ENCODE results near the gene CTSD. TPM values are rescaled to one million over a fixed set of nuclear protein-coding genes. Genes with fewer than 3 reads are reported as not detected.
A peak's percentile ranks its signal among the peaks of the same experiment; 100 is the strongest.

The CTSD gene
- total RNA-seq, 1 donor from 2014 or later: 949 TPM

DNA sequence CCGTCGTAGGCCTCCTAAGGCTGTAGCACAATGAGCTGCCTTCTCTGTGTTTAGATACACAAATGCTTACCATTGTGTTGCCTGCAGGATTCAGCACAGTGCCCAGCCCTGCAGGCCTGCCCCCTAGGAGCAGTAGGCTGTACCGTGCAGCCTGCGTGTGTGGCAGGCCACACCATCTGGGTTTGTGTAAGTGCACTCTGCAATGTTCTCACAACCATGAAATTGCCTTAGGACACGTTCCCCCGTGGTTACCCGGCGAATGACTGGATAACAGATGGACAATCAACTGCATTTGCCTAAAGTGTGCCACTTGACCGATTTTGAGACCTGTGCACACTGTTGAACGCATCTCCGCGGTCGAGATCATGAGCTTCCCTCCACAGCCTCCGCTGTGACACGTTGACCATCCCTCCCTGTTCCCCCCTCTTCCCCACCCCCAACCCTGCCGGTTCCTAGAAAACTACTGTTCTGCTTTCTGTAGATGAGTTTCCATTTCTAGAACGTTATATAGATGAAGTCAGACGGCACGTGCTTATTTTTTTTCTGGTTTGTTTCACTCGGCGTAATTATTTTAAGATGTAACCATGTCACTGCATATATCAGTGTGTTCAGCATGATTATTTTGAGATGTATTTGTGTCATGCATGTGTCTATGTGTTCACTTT is 22.2 kb upstream of the CTSD start:
- Mint-ChIP-seq H3K4me3 (ENCODE audit: unreplicated experiment) (no peak overlapping the region), H3K27me3 (ENCODE audit: low read depth) (no peaks in the 10 kb centered on the region), H3K27ac (ENCODE audit: unreplicated experiment) (no peak overlapping the region), H3K9me3 (ENCODE audit: low read depth) (peaks cover 9% of the 10 kb centered on the region), H3K4me1 (ENCODE audit: low read depth) (peaks cover 20% of the 10 kb centered on the region), H3K36me3 (ENCODE audit: low read depth) (peaks cover 2% of the 10 kb centered on the region)
- no peak for DNase-seq (ENCODE audit: low spot score)
- TF ChIP-seq, protein P1, sequence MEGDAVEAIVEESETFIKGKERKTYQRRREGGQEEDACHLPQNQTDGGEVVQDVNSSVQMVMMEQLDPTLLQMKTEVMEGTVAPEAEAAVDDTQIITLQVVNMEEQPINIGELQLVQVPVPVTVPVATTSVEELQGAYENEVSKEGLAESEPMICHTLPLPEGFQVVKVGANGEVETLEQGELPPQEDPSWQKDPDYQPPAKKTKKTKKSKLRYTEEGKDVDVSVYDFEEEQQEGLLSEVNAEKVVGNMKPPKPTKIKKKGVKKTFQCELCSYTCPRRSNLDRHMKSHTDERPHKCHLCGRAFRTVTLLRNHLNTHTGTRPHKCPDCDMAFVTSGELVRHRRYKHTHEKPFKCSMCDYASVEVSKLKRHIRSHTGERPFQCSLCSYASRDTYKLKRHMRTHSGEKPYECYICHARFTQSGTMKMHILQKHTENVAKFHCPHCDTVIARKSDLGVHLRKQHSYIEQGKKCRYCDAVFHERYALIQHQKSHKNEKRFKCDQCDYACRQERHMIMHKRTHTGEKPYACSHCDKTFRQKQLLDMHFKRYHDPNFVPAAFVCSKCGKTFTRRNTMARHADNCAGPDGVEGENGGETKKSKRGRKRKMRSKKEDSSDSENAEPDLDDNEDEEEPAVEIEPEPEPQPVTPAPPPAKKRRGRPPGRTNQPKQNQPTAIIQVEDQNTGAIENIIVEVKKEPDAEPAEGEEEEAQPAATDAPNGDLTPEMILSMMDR (IDR thresholded peaks at IDR 0.05): no peak

DNA sequence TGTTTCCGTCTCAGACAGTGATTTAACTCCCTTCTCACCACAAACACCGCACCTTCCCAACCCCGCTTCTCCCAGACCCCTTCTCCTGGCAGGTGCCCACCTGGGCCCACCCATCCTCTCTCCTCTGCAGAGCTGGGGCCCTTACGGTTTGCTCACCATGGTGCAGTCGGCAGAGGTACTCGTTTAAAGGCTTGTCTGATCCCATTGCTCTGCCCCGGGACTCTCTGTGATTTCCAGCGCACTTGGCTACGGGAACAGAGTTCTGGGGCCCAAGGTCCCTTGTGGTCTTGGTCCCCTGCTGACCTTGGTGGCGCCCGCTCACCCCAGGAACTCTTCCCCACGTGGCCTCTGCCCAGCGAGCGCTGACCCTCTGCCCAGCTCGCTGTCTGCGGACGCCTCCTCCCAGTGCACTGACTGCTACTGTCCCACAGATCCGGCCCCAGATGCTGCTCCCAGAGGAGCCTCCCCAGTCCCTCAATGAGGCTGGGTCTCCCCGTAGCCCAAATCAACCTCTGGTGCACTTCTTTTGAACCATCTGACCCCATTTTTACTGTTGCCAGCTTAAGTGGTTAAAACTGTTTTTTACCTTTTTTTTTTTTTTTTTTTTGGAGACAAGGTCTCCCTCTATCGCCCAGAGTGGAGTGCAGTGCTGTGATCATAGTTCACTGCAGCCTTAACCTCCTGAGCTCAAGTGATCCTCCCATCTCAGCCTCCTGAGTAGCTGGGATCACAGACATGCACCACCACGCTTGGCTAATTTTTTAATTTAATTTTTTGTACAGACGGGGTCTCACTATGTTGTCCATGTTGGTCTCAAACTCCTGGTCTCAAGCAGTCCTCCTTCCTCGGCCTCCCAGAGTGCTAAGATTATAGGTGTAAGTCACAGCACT is 21.3 kb upstream of the CTSD start:
- DNase-seq (ENCODE audit: low spot score): peak; percentile 84
- peaks cover 15% of the 10 kb centered on the region for H3K4me1 Mint-ChIP-seq (ENCODE audit: low read depth)
- no peaks in the 10 kb centered on the region for H3K27me3 Mint-ChIP-seq (ENCODE audit: low read depth)
- H3K4me3 Mint-ChIP-seq (ENCODE audit: unreplicated experiment): no peak overlapping the region
- H3K36me3 Mint-ChIP-seq (ENCODE audit: low read depth): peaks cover 2% of the 10 kb centered on the region
- H3K27ac Mint-ChIP-seq (ENCODE audit: unreplicated experiment): no peak overlapping the region
- TF ChIP-seq, protein P1 (IDR thresholded peaks at IDR 0.05): no peak
- H3K9me3 Mint-ChIP-seq (ENCODE audit: low read depth): peaks cover 9% of the 10 kb centered on the region

DNA sequence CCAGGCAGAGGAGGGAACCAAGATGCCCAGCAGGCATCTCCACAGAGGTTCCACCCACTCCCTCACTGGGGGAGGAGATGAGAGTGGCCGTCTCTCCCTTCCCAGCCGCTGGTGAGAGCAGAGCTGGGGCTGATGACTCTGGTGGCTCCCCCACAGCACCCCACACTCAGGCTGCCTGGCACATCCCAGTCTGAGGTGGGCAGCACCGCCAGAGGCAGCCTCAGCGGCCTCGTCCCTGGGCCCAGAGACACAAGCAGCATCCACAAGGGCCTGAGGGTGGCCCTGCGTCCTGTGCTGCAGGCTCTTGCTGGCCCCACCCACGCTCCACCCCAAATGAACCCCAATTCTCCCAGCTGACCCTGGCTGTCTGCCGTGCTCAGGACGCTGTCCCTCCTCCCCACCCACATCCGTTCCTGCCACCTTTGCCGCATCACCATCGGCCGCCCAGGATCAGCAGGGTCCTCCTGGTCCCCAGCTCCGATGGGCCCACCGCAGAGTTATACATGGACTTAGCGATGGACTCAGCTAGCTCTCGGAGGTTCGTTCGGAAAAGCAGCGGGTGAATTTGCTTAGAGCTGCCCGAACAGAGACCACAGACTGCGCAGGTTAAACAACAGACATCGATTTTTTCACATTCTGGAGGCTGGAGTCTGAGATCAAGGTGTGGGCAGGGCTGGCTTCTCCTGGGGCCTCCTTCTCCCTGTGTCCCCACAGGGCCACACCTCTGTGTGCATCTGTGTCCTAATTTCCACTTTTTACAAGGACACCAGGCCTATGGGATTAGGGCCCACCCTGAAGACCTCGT is 20.2 kb upstream of the CTSD start:
- TF ChIP-seq, protein P1 (IDR thresholded peaks at IDR 0.05): no peak
- DNase-seq (ENCODE audit: low spot score): peak; percentile 84
- no peaks in the 10 kb centered on the region for H3K27me3 Mint-ChIP-seq (ENCODE audit: low read depth)
- H3K9me3 Mint-ChIP-seq (ENCODE audit: low read depth): peaks cover 9% of the 10 kb centered on the region
- H3K36me3 Mint-ChIP-seq (ENCODE audit: low read depth): peaks cover 2% of the 10 kb centered on the region
- H3K27ac Mint-ChIP-seq (ENCODE audit: unreplicated experiment): no peak overlapping the region
- no peak overlapping the region for H3K4me3 Mint-ChIP-seq (ENCODE audit: unreplicated experiment)
- H3K4me1 Mint-ChIP-seq (ENCODE audit: low read depth): peaks cover 8% of the 10 kb centered on the region

DNA sequence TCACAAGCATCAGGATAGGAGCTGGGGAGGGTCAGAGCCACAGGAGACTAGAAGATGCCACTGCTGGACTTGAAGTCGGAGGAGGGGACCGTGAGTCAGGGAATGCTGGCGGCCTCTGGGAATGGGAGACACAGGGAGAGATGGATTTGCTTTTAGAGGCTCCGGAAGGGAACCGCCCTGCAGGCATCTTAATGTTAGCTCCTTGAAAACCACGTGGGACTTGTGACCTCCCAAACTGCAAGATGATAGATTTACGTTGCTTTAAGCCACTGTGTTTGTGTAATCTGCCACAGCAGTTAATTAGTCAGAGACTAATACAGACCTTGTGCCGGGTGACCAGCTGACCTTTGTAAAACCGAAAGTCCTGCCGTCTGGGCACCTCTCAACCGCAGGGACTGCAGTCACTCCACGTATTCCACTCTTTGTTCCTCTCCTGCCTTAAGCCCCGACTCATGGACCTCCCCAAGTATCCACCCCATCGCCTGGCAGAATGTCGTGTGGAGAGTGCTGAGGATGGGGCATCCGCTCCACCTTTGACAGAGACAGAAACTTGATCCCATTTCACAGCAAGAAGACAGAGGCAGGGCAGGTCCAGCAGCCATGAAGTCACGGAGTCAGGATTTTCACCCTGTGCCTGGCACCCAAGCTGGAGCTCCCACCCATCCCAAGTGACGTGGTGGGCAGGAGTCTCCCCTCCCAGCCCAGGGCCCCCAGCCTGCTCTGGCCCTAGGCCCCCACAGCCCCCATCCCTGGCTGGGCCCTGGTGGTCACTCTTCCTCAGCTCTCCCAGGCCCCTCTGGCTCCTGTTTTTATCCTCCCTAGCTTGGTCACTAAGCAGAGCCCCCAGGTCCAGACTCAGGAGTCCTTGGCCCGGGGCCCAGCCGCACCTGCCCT is 19.4 kb upstream of the CTSD start:
- H3K36me3 Mint-ChIP-seq (ENCODE audit: low read depth): no peaks in the 10 kb centered on the region
- H3K27ac Mint-ChIP-seq (ENCODE audit: unreplicated experiment): no peak overlapping the region
- H3K4me3 Mint-ChIP-seq (ENCODE audit: unreplicated experiment): no peak overlapping the region
- H3K4me1 Mint-ChIP-seq (ENCODE audit: low read depth): peaks cover 8% of the 10 kb centered on the region
- peaks cover 9% of the 10 kb centered on the region for H3K9me3 Mint-ChIP-seq (ENCODE audit: low read depth)
- DNase-seq (ENCODE audit: low spot score): no peak
- TF ChIP-seq, protein P1 (IDR thresholded peaks at IDR 0.05): no peak
- H3K27me3 Mint-ChIP-seq (ENCODE audit: low read depth): no peaks in the 10 kb centered on the region
